ENCODE results near the gene CCDC51.

DNA sequence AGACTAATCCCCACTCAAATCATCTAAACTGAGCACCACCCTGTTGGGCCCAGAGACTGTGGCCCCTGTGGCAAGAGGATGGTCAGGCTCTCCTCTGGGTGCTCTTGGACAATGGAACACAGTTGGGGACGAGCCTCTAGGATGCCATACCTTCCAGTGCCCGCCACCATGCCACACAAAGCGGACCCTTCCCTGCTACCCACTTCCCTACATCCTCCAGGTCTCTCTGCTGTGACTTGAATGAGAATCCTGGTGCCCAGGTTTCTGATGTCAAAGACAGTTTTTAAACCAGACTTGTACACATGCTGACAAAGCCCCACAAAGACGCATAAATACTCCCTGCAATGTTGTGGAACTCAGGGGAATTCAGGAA lies 4.7 kb downstream of the CCDC51 start:
- TF ChIP-seq, protein P1, sequence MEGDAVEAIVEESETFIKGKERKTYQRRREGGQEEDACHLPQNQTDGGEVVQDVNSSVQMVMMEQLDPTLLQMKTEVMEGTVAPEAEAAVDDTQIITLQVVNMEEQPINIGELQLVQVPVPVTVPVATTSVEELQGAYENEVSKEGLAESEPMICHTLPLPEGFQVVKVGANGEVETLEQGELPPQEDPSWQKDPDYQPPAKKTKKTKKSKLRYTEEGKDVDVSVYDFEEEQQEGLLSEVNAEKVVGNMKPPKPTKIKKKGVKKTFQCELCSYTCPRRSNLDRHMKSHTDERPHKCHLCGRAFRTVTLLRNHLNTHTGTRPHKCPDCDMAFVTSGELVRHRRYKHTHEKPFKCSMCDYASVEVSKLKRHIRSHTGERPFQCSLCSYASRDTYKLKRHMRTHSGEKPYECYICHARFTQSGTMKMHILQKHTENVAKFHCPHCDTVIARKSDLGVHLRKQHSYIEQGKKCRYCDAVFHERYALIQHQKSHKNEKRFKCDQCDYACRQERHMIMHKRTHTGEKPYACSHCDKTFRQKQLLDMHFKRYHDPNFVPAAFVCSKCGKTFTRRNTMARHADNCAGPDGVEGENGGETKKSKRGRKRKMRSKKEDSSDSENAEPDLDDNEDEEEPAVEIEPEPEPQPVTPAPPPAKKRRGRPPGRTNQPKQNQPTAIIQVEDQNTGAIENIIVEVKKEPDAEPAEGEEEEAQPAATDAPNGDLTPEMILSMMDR (IDR thresholded peaks at IDR 0.05), result no peak
- TF ChIP-seq, protein P2, sequence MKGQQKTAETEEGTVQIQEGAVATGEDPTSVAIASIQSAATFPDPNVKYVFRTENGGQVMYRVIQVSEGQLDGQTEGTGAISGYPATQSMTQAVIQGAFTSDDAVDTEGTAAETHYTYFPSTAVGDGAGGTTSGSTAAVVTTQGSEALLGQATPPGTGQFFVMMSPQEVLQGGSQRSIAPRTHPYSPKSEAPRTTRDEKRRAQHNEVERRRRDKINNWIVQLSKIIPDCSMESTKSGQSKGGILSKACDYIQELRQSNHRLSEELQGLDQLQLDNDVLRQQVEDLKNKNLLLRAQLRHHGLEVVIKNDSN (IDR thresholded peaks at IDR 0.05; ENCODE audit: borderline replicate concordance, low read depth), result no peak
- no peak for TF ChIP-seq YY1 (IDR thresholded peaks at IDR 0.05; ENCODE audit: low read depth)
- no peak for TF ChIP-seq RFX5 (IDR thresholded peaks at IDR 0.05; ENCODE audit: low read length)
- no peak for TF ChIP-seq EZH2phosphoT487 (IDR thresholded peaks at IDR 0.05; ENCODE audit: borderline replicate concordance, low read depth)
- TF ChIP-seq RAD21 (IDR thresholded peaks at IDR 0.05; ENCODE audit: low read length), result no peak
- TF ChIP-seq, protein P3, sequence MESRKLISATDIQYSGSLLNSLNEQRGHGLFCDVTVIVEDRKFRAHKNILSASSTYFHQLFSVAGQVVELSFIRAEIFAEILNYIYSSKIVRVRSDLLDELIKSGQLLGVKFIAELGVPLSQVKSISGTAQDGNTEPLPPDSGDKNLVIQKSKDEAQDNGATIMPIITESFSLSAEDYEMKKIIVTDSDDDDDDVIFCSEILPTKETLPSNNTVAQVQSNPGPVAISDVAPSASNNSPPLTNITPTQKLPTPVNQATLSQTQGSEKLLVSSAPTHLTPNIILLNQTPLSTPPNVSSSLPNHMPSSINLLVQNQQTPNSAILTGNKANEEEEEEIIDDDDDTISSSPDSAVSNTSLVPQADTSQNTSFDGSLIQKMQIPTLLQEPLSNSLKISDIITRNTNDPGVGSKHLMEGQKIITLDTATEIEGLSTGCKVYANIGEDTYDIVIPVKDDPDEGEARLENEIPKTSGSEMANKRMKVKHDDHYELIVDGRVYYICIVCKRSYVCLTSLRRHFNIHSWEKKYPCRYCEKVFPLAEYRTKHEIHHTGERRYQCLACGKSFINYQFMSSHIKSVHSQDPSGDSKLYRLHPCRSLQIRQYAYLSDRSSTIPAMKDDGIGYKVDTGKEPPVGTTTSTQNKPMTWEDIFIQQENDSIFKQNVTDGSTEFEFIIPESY (IDR thresholded peaks at IDR 0.05; ENCODE audit: borderline replicate concordance, low read depth), result no peak
- no peak for TF ChIP-seq GATA2 (CRISPR knock-in tag; IDR thresholded peaks at IDR 0.05)
- TF ChIP-seq, protein P4, sequence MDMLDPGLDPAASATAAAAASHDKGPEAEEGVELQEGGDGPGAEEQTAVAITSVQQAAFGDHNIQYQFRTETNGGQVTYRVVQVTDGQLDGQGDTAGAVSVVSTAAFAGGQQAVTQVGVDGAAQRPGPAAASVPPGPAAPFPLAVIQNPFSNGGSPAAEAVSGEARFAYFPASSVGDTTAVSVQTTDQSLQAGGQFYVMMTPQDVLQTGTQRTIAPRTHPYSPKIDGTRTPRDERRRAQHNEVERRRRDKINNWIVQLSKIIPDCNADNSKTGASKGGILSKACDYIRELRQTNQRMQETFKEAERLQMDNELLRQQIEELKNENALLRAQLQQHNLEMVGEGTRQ (IDR thresholded peaks at IDR 0.05; ENCODE audit: borderline replicate concordance, low read depth, low read length), result no peak
- TF ChIP-seq, protein P5, sequence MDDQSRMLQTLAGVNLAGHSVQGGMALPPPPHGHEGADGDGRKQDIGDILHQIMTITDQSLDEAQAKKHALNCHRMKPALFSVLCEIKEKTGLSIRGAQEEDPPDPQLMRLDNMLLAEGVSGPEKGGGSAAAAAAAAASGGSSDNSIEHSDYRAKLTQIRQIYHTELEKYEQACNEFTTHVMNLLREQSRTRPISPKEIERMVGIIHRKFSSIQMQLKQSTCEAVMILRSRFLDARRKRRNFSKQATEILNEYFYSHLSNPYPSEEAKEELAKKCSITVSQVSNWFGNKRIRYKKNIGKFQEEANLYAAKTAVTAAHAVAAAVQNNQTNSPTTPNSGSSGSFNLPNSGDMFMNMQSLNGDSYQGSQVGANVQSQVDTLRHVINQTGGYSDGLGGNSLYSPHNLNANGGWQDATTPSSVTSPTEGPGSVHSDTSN (IDR thresholded peaks at IDR 0.05), result no peak
- TF ChIP-seq, protein P6, sequence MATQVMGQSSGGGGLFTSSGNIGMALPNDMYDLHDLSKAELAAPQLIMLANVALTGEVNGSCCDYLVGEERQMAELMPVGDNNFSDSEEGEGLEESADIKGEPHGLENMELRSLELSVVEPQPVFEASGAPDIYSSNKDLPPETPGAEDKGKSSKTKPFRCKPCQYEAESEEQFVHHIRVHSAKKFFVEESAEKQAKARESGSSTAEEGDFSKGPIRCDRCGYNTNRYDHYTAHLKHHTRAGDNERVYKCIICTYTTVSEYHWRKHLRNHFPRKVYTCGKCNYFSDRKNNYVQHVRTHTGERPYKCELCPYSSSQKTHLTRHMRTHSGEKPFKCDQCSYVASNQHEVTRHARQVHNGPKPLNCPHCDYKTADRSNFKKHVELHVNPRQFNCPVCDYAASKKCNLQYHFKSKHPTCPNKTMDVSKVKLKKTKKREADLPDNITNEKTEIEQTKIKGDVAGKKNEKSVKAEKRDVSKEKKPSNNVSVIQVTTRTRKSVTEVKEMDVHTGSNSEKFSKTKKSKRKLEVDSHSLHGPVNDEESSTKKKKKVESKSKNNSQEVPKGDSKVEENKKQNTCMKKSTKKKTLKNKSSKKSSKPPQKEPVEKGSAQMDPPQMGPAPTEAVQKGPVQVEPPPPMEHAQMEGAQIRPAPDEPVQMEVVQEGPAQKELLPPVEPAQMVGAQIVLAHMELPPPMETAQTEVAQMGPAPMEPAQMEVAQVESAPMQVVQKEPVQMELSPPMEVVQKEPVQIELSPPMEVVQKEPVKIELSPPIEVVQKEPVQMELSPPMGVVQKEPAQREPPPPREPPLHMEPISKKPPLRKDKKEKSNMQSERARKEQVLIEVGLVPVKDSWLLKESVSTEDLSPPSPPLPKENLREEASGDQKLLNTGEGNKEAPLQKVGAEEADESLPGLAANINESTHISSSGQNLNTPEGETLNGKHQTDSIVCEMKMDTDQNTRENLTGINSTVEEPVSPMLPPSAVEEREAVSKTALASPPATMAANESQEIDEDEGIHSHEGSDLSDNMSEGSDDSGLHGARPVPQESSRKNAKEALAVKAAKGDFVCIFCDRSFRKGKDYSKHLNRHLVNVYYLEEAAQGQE (IDR thresholded peaks at IDR 0.05; ENCODE audit: low read depth, low read length), result no peak
- TF ChIP-seq FOXJ3 (CRISPR knock-in tag; IDR thresholded peaks at IDR 0.05), result no peak
- TF ChIP-seq TAF1 (IDR thresholded peaks at IDR 0.05; ENCODE audit: borderline replicate concordance, low read depth, low read length), result no peak
